CD4-positive, alpha-beta T cell treated with Interleukin-6 for 4 hours (primary cell): ENCODE results near the gene NPFFR1.
"Not testable (repeated sequence)": the region's sequence is repeated elsewhere in the genome, so short reads cannot be mapped to it uniquely, and the experiment has no call there.

Experiments used
- DNase-seq: peaks from one replicate; pipeline ENCODE4 v3.0.0-alpha.2; 2020; ENCODE audit warnings: mixed read lengths

Gene NPFFR1

DNA sequence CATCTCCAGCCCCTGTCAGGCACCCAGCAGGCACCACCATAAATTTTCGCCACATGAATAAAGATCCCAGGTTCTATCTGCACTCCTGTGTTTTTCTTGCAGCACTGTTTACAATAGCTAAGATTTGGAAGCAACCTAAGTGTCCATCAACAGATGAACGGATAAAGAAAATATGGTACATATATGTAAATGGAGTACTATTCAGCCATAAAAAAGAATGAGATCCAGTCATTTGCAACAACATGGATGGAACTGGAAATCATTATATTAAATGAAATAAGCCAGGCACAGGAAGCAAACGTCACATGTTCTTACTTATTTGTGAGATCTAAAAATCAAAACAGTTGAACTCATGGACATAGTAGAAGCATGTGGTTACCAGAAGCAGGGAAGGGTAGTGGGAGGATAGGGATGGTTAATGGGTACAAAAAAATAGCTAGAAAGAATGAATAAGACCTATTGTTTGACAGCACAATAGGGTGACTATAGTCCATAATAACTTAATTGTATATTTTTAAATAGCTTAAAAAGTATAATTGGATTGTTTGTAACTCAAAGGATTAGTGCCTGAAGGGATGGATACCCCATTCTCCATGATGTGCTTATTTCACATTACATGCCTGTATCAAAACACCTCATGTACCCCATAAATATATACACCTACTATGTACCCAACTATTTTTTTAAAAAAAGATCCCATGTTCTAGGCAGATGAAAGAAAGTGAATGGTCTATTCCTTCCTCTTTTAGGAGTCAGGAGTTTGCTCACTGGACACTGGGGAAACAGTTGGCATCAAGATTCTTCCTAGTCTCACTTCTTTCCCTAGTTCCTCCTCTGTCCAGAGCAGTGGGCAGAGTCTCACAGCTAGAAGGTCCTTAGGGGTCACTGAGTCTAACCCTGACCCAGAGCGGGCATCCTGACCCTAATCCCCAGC is 1.0 kb upstream of the NPFFR1 start:
- DNase-seq: no peak

DNA sequence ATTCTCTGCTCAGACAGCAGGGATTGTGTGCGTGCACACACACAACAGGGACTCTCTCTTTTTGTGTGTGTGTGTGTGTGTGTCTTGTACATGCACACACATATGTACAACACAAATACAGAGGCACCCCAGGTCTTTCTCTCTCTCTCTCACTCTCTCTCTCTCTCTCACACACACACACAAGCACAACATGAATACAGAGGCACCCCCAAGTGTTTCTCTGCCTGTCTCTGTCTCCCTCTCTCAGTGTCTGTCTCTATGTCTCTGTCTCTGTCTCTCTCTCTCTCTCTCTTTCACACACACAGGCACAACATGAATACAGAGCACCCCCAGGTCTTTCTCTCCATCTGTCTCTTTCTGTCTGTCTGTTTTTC is 746 bp downstream of the NPFFR1 start:
- DNase-seq: no peak

DNA sequence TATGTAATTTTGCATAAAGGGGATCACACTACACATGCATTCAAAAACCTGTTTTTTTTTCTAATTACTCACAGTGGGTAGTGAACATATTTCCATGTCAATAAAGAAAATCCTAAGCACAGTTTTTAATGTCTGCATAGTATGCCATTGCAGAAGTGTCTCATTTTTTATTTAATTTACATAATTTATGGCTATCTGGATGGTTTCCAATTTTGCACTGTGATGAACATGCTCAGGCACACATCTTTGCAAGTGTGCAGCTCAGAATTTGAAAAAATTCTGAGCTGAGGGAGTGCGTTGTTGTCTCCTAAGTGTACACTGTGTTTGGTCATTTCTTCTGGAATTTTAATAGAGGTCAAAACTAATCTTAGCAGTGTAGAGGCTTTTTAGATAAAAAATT is 2.2 kb downstream of the NPFFR1 start:
- no peak for DNase-seq

DNA sequence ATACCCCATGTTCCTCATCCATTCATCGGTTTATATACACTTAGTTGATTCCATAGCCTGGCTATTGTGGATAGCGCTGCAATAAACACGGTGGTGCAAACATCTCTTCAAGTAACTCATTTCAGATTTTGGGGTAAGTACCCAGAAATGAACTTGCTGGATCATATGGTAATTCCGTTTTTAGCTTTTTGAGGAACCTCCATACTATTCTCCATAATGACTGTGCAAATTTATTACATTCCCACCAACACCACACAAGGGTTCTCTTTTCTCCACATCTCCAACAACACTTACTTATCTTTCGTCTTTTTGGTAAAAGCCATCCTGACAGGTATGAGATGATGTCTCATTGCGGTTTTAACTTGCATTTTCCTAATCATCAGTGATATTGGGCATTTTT is 3.7 kb downstream of the NPFFR1 start:
- no peak for DNase-seq

DNA sequence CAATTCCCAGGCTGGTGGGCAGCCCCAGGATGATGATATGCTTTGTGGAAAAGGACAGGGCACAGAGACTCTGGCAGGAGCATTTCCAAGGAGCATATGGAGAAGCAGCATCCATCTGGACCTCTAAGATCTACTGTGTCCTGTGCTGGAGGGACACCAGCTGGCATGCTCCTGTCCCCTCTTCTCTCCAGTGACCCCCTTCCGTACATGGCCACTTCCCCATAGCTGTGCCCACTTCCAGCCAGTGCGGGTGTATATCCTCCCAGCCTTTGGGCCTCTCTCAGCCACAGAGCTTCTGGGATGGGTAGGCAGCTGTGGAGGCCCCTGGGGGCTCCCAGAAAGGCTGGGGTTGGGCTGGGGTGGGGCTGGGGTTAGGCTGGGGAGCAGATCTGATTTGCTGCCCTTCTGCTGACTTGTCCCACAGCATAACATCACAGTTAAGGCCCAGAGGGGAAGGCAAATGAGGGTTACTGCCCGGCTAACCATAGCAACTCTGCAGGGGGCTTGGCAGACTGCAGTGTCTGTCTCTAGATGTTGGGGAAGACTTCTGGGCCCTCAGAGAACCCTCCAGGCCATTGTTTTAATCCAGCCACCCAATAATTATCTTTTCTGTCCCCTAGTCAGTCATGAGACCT is 6.3 kb downstream of the NPFFR1 start:
- DNase-seq: no peak

DNA sequence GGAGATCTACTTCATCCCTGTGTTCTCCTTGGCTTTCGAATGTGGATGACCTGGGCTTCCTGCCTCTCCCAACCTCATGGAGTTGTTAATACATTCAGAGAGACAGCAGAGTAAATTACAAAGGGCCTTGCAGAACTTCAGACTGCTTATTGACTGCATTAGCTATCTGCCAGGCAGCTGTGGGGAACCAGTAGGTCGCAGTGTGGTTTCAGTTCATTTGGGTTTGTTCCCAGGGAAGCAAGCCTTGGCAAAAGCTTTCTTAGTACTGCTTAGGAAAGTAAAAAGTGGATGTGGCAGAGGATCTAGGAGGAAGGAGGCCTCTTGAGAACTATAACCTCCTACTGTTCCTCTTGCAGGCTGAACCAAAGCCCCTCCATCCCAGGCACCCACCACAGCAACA is 9.2 kb downstream of the NPFFR1 start:
- no peak for DNase-seq

DNA sequence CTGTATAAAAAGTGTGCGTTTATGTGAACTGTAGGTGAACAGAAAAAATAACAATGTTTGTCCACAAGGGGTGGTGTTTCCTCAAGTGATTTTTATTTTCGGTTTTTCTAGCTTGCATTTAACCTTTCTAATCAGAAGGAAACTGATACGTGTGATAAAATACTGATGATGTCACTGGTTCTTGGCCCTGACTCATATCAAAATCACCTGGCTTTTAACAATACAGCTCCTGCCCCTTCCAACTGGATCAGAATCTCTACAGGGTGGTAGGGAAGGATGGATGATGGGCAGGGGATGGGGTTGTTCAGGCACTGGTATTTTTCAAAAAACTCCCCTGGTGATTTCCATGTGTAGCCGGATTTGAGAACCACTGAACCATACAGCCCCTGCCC is 10.9 kb downstream of the NPFFR1 start:
- DNase-seq: no peak

DNA sequence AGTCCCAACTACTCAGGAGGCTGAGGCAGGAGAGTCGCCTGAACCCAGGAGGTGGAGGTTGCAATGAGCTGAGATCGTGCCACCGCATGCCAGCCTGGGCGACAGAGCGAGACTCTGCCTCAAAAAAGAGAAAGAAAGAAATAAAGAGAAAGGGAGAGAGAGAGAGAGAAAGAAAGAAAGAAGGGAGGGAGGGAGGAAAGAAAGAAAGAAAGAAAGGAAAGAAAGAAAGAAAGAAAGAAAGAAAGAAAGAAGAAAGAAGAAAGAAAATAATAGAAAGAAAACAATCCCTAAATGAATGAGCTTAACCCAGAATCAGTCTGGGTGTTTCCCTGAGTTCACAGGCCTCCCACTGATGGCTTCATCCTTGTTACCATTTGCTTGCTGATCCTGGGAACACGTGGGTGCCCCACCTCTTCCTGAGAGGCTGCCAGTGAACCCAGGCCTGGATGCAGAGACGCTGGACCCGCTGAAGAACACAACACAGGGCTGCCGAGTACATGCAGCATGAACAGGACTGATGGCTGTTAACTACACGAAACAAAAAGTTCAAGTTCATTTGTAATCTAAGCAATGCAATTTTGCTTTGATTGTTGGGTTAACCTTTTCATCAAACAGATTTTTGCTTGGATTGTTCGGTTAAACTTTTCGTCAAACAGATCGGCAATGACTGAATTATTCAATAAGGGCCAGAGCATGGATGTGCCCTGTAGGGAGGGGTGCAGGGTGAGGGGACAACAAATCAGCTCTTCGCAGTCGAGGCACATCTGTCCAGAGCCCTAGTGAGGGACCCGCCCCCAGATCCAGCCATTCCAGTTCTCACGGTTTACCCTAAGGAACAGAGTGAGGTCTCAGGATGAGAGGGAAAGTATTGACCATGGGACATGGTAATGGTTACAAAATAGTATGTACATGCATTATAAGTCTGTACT is 11.5 kb downstream of the NPFFR1 start:
- DNase-seq: no peak

DNA sequence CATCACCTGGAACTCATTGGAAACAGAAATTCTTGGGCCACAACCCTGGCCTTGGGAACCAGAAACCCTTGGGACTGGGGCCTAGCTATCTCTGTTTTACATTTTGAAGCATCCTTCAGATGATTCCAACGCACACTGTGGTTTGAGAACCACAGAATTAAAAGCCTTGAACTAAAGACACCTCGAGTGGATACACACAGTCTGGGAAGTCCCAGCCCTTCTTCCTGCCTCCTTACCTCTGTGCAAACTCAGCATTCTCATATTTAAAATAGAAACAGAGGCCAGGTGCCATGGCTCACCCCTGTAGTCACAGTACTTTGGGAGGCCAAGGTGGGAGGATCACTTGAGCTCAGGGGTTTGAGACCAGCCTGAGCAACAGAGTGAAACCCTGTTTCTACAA is 12.9 kb downstream of the NPFFR1 start:
- DNase-seq: no peak

DNA sequence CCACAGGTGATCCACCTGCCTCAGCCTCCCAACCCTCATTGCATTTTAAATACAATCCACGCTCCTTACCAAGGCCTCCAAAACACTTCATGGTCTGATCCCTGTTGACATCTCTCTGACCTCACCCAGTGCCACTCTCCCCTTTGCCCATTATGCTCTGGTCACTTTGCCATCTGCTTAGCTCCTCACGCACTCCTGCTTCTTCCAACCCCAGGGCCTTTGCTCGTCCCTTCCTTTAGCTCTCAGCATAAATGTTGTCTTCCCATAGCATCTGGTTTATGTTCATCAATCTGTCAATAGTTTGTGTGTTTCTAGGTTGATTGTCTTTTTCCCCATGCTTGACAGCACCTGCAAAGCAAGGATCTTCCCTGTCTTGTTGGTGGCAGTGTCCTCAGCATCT is 14.1 kb downstream of the NPFFR1 start:
- DNase-seq: no peak

DNA sequence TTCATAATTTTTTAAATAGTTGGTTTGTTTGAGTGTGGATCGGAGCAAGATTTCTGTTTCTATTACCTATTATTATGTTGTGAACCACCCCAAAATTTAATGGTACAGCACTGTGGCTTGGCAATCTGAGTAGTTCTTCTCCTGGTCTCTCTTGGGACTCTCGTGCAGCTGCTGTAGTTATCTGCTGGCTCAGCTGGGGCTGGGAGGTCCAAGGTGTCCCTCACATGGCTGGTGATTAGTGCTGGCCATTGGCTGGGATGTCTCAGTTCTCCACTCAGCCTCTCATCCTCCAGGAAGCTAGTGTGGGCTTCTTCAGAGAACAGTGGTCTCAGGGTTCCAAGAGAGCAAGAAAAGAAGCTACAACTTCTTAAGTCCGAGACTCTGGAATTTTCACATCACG is 15.4 kb downstream of the NPFFR1 start:
- DNase-seq: no peak

DNA sequence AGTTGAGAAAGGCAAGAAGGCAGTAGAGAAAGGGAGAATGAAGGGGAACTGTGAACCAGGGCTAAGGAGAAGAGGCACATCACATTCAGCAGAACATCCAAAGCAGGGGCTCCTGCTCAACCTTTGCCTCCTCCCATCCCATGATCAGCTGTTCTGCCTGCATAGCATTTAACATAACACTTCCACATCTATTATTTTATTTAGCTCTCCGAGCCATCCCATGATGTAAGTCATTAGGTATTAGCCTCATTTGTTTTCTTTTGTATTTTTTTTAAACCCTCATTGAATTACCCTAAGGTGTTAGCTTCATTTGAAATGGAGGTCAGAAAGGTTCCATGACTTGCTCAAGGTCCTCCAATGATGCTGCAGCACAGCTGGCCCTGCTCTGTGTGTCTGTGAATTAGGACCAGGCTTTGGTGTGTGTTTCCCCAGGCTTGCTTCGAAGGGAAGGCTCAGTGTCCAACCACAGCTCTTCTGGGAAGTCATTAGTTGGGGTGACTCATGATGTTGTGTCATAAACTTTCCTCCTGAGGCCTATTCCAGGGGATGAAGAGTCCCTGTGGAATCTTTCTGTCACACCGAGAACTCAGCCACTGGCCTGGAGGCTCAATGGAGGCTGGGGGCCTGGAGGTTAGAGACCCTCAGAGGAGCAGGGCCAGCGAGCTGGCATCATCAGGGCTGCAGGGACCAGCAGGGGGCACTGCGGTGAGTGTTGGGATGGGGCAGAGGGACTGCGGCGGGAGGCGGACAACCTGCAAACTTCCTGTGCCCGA is 16.5 kb downstream of the NPFFR1 start:
- DNase-seq: peak; percentile 9

DNA sequence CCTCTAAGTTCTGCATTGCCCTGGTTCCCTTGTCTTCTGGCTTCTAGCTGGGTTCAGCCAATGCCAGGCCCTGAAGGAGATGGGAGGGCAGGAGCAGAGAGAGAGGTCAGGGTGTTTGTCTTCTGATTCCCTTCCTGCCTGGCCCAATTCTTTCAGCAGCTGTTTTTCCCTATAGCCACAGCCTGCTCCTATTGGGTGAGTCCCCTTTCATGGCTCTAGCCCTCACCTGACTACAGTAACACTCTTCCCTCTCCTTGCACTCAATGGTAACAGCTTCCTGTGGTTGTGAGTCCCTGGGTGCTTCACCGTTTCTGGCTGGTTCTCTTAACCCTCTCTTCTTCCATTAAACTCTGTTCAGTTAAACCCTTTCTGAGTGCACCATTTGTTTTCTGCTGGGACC is 17.1 kb downstream of the NPFFR1 start:
- DNase-seq: no peak

DNA sequence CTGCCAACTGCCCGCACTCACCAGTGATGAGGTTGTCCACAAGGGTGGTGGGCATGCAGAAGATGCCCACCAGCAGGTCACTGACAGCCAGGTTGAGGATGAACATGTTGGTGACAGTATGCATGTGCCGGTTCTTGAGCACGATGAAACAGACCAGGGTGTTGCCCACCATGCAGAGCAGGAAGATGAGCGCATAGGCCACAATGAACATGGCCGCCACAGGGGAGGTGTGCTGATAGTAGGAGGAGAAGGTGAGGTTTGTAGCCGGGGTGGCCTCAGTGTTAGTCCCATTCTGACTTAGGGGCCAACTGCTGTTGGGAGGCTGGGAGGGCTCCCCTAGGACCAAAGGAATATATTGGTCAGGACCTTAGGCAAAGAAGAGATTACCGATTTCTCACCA is 17.7 kb downstream of the NPFFR1 start:
- DNase-seq: no peak

DNA sequence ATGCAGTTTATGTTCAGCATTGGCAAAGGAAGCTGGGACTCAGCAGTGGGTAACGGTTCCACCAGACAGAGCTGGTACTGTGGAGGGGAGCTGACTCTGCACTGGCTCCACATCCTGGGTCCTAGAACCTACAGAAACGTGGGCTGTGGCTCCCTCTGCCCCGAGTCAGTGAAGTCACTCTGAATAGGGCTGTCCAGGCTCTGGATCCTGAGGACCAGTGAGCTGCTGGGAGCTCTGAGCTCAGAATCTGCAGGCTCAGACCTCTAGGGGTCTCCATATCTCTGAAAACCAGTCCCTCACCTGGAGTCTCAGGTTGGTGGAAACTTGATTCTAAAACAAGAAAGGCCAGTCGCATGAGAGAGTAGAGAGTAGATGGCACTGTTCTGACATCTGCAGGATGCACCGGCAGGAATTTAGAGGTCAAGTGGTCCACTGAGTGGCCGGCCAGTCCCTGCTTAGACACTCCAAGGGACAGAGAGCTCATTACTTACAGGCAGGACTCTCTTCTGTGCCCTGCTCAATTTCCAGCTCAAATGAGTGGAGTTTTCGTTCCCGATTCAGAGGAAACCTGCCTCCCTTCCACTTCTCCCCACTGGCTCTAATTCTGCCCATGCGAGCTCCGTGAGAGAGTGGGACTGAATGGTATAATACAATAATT is 18.6 kb downstream of the NPFFR1 start:
- no peak for DNase-seq

DNA sequence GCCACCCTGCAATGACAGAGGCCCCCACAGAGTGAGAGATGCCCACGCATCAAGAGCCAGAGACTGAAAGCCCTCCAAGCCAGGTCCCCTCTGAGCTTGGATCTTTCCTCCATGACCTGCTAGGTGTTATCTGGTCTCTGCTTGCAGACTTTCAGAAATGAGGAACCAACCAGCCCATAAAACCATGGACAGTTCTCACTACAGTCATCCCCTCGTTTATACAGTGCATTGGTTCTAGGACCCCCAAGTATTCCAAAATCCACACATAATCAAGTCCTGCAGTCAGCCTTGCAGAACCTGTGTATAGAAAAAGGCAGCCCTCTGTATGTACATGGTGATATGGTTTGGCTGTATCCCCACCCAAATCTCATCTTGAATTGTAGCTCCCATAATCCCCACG is 23.1 kb downstream of the NPFFR1 start:
- no peak for DNase-seq

DNA sequence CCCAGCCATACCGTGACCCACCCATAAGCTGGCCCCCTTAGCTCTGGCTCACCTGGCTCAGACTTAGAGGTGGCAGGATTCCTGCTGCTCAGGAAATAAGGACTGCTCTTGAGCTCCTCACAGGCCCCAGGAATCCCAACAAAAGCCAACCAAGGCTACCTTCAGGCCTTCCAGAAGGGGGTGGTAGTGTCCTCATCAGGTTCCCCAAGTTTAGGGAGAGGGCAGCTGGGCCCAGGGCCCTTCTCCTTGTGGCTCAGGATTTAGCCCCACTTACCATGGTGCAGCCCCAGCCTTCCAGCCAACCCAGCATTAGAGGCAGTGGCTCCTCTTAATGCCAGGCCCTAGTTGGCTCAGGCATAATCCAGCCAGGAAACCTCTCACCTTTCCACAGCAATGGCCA is 23.5 kb downstream of the NPFFR1 start:
- no peak for DNase-seq

DNA sequence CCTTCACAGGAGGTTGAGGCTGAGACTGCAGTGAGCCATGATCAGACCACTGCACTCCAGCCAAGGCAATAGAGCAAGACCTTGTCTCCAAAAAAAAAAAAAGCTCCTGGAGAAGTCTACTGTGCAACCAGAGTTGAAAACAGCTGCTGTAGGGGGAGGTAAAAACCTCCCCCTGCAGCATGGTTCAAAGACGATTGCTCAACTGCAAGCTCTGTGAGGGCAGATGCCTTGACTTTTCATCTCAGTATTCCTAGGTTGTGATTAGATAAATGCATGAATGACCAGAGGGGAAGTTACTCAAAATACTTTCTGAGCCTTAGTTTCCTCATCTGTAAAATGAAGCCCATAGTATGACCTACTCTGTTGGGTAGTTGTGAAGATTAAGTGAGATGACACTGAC is 25.6 kb downstream of the NPFFR1 start:
- no peak for DNase-seq

DNA sequence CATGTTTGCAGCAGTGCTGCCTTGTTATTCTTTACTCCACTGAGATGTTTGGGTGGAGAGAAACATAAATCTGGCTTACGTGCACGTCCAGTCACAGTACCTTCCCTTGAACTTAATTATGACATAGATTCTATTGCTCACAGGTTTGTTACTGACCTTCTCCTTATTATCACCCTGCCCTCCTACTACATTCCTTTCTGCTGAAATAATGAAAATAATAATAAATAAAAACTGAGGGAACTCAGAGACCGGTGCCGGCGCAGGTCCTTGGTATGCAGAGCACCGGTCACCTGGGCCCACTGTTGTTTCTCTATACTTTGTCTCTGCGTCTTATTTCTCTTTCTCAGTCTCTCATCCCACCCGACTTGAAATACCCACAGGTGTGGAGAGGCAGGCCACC is 26.0 kb downstream of the NPFFR1 start:
- DNase-seq: not testable (repeated sequence)

DNA sequence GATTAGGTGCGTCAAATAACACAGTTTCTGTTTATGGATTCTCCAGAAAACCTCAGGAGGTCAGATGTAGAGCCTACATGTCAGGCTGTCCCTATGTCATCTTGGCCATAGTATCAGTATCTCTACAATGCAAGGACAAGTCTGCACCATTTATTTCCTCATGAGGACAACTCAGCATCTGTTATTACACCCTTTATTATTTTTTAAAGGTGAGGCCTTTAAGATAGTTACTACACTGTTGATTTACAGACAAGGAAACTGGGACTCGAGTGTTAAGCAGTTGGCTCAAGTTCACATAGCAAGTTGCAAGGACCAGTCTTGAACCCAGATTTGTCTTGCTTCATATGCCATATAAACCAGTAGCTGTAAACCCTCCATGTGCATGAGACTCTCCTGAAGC is 27.3 kb downstream of the NPFFR1 start:
- DNase-seq: no peak

DNA sequence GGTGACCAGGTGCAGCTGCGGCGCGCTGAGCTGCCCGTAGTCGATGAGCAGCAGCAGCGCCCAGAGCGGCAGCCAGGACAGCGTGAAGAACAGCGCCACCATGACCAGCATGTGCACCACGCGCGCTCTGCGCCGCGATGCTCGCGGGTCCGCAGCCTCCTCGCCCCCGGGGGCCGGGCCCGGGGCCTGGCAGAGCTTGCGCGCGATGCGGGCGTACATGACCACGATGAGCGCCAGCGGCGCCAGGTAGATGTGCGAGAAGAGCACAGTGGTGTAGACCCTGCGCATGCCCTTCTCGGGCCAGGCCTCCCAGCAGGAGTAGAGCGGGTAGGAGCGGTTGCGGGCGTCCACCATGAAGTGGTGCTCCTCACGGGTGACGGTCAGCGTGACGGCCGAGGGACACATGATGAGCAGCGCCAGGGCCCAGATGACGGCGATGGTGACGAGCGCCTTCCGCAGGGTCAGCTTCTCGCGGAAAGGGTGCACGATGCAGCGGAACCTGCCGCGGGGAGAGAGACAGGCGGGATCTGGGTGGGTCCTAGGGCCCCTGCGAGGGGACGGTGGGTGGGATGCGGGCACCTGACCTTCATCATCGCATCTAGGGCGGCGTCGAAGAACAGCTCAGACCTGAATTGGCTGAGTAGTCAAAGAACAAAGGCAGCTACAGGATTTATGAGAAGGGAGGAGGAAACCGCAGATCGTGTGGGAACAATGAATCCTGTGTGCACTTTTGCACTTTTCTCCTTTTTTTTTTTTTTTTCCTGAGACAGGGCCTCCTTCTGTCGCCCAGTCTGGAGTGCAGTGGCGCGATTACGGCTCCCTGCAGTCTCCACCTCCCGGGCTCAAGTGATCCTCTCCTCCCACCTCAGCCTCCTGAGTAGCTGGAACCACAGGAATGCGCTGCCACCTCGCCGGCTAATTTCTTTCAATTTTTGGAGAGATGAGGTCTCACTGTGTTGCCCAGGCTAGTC is 28.2 kb downstream of the NPFFR1 start:
- peak; percentile 27 for DNase-seq
